Smooth muscle cell (in vitro differentiated cells): Measurements from ENCODE around the gene TCF12. TPM values are rescaled to one million over a fixed set of nuclear protein-coding genes. Genes with fewer than 3 reads are reported as not detected.

Source experiments
- DNase-seq: peaks from one replicate; lab custom pipeline; 2025; ENCODE audit not compliant: unreplicated experiment; lab: John Stamatoyannopoulos, UW
- H2AFZ ChIP-seq: fragments of 200-600 bp; sonication (generic); 2 replicates; pipeline ENCODE4 v1.6.0; 2016; ENCODE audit warnings: antibody characterized with exemption, low read depth, mild to moderate bottlenecking
- H3F3A ChIP-seq: fragments of 200-600 bp; sonication (generic); 2 replicates; pipeline ENCODE4 v1.6.0; 2017; ENCODE audit warnings: antibody characterized with exemption, low read depth
- H3K27ac ChIP-seq: fragments of 200-600 bp; sonication (generic); 2 replicates; pipeline ENCODE4 v1.5.1; 2016; ENCODE audit warnings: low read depth, mild to moderate bottlenecking
- H3K27me3 ChIP-seq: fragments of 200-600 bp; sonication (generic); 2 replicates; pipeline ENCODE4 v1.6.1; 2016; ENCODE audit warnings: low read depth, mild to moderate bottlenecking
- H3K36me3 ChIP-seq: fragments of 200-600 bp; sonication (generic); 2 replicates; pipeline ENCODE4 v1.5.1; 2016; ENCODE audit warnings: low read depth
- H3K4me1 ChIP-seq: fragments of 200-600 bp; sonication (generic); 2 replicates; pipeline ENCODE4 v1.5.1; 2016; ENCODE audit warnings: low read depth
- H3K4me2 ChIP-seq: fragments of 200-600 bp; sonication (generic); 2 replicates; pipeline ENCODE4 v1.6.0; 2016; ENCODE audit warnings: mild to moderate bottlenecking
- H3K4me3 ChIP-seq: fragments of 200-600 bp; sonication (generic); 2 replicates; pipeline ENCODE4 v1.5.1; 2016; ENCODE audit warnings: mild to moderate bottlenecking
- H3K79me2 ChIP-seq: fragments of 200-600 bp; sonication (generic); 2 replicates; pipeline ENCODE4 v1.6.0; 2016; ENCODE audit warnings: low read depth, mild to moderate bottlenecking
- H3K9ac ChIP-seq: fragments of 200-600 bp; sonication (generic); 2 replicates; pipeline ENCODE4 v1.6.0; 2016; ENCODE audit warnings: low read depth
- H3K9me3 ChIP-seq: fragments of 200-600 bp; sonication (generic); replicated peaks from 2 replicates; pipeline ENCODE4 v1.5.1; 2016; ENCODE audit warnings: low read depth
- H4K20me1 ChIP-seq: fragments of 200-600 bp; sonication (generic); 2 replicates; pipeline ENCODE4 v1.6.0; 2016; ENCODE audit warnings: low read depth
- WGBS: methylation state at CpG from one replicate; pipeline ENCODE4 v1.1.7; 2016; ENCODE audit warnings: low lambda C conversion rate; 5-methylcytosine and 5-hydroxymethylcytosine counted together
- polyA plus RNA-seq: library from polyadenylated mRNA; unstranded; fragments of >200 nt; fragmentation: Nextera tagmentation; extraction: Ambion mirVana; gene quantifications from 2 replicates; pipeline ENCODE4 v1.2.1, GENCODE V29; 2016
- total RNA-seq: library from RNA; depleted of rRNA; stranded (reverse); fragments of >200 nt; gene quantifications from 2 replicates; pipeline ENCODE4 v1.2.3, GENCODE V29; 2014
- TF ChIP-seq, protein P1 (sequence below): fragments of 200-600 bp; sonication (generic); IDR thresholded peaks from 2 replicates; pipeline ENCODE4 v1.5.1; 2017; ENCODE audit warnings: borderline replicate concordance, mild to moderate bottlenecking, antibody characterized with exemption; ENCODE audit not compliant: insufficient read depth, poor library complexity, severe bottlenecking

TCF12 gene
- total and polyA plus RNA-seq, 2 experiments from 2014 or later = 54.1 to 302 TPM

- no peak for DNase-seq
- Histone ChIP-seq H3F3A (peaks cover 10% of the 10 kb centered on the region), H3K4me3 (no peak overlapping the region), H3K79me2 (no peaks in the 10 kb centered on the region), H3K4me1 (no peaks in the 10 kb centered on the region), H4K20me1 (no peaks in the 10 kb centered on the region), H3K27ac (no peak overlapping the region), H3K27me3 (no peaks in the 10 kb centered on the region), H3K4me2 (no peak overlapping the region), H3K9me3 (no peaks in the 10 kb centered on the region), H3K9ac (no peak overlapping the region), H3K36me3 (peaks cover 19% of the 10 kb centered on the region), H2AFZ (no peak overlapping the region)
- 77% methylated on average over 8 of the region's 8 CpGs for WGBS
- TF ChIP-seq, protein P1, sequence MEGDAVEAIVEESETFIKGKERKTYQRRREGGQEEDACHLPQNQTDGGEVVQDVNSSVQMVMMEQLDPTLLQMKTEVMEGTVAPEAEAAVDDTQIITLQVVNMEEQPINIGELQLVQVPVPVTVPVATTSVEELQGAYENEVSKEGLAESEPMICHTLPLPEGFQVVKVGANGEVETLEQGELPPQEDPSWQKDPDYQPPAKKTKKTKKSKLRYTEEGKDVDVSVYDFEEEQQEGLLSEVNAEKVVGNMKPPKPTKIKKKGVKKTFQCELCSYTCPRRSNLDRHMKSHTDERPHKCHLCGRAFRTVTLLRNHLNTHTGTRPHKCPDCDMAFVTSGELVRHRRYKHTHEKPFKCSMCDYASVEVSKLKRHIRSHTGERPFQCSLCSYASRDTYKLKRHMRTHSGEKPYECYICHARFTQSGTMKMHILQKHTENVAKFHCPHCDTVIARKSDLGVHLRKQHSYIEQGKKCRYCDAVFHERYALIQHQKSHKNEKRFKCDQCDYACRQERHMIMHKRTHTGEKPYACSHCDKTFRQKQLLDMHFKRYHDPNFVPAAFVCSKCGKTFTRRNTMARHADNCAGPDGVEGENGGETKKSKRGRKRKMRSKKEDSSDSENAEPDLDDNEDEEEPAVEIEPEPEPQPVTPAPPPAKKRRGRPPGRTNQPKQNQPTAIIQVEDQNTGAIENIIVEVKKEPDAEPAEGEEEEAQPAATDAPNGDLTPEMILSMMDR = no peak
These were observed 362.9 kb downstream of the TCF12 start for GRCh38 chr15:57281321-57281720.

- no peak overlapping the region for H3K27ac ChIP-seq
- no peak overlapping the region for H3K9ac ChIP-seq
- 84% methylated on average over 3 of the region's 3 CpGs for WGBS
- no peak overlapping the region for H2AFZ ChIP-seq
- no peaks in the 10 kb centered on the region for H3K79me2 ChIP-seq
- peaks cover 5% of the 10 kb centered on the region for H3K4me1 ChIP-seq
- H3K4me3 ChIP-seq = no peak overlapping the region
- H4K20me1 ChIP-seq = no peaks in the 10 kb centered on the region
- peaks cover 21% of the 10 kb centered on the region for H3K36me3 ChIP-seq
- H3K4me2 ChIP-seq = no peak overlapping the region
- TF ChIP-seq, protein P1 = no peak
- no peaks in the 10 kb centered on the region for H3K27me3 ChIP-seq
- DNase-seq = no peak
- H3K9me3 ChIP-seq = no peaks in the 10 kb centered on the region
- peaks cover 12% of the 10 kb centered on the region for H3F3A ChIP-seq
These were observed 364.2 kb downstream of the TCF12 start for GRCh38 chr15:57282686-57283085.

DNA sequence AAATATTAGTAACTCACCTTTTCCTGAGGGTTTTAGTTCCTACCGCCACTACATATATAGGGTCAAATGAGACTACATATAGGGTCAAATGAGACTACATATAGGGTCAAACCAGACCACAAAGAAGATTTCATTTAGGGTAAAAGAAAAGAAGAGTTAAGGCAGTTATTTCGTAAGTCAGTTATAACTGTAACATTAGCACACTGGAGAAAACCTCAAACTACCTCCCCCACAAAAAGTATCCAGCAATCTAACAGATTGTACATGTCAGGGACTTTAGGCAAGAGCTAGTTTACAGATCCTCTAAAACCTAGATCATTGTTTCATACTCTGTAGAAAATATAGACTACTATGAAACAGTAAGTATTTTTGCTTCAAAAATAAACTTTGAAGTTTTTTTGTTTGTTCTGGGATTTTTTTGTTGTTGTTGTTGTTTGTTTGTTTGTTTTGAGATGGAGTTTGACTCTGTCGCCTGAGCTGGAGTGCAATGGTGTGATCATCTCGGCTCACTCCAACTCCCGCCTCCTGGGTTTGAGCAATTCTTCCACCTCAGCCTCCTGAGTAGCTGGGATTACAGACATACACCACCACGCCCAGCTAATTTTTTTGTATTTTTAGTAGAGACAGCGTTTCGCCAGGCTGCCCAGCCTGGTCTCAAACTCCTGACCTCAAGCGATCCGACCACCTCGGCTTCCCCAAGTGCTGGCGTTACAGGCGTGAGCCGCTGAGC is 365.5 kb downstream of the TCF12 start:
- TF ChIP-seq, protein P1 = no peak
- Histone ChIP-seq H2AFZ (no peak overlapping the region), H3F3A (peaks cover 12% of the 10 kb centered on the region), H3K9me3 (no peaks in the 10 kb centered on the region), H3K4me1 (peaks cover 5% of the 10 kb centered on the region), H3K27ac (no peak overlapping the region), H3K27me3 (no peaks in the 10 kb centered on the region), H4K20me1 (no peaks in the 10 kb centered on the region), H3K36me3 (peaks cover 21% of the 10 kb centered on the region), H3K4me3 (no peak overlapping the region), H3K9ac (no peak overlapping the region), H3K4me2 (no peak overlapping the region), H3K79me2 (no peaks in the 10 kb centered on the region)
- no peak for DNase-seq
- WGBS = 91% methylated on average over 14 of the region's 14 CpGs

- TF ChIP-seq, protein P1 = no peak
- Histone ChIP-seq H3K36me3 (peaks cover 21% of the 10 kb centered on the region), H3F3A (peaks cover 12% of the 10 kb centered on the region), H3K27ac (peak overlapping the region; percentile 32), H3K79me2 (no peaks in the 10 kb centered on the region), H3K4me1 (peaks cover 5% of the 10 kb centered on the region), H3K4me2 (no peak overlapping the region), H3K4me3 (no peak overlapping the region), H3K27me3 (no peaks in the 10 kb centered on the region), H3K9ac (no peak overlapping the region), H4K20me1 (no peaks in the 10 kb centered on the region), H2AFZ (no peak overlapping the region), H3K9me3 (no peaks in the 10 kb centered on the region)
- WGBS = 97% methylated on average over 3 of the region's 3 CpGs
- DNase-seq = no peak
These were observed 366.1 kb downstream of the TCF12 start for GRCh38 chr15:57284535-57284934.
